ENCODE results near the gene ABAT. TPM values are rescaled to one million over a fixed set of nuclear protein-coding genes. Genes with fewer than 3 reads are reported as not detected.

ABAT gene
- total RNA-seq, 1 experiment from 2014 or later: 6.9 TPM

- Histone ChIP-seq H3K9me3 (ENCODE audit: low read depth, low read length, poor library complexity, severe bottlenecking) (no peaks in the 10 kb centered on the region), H3K27me3 (replicated peaks; ENCODE audit: insufficient read depth, low read depth, low read length, poor library complexity) (no peaks in the 10 kb centered on the region), H3K4me3 (ENCODE audit: low read depth, low read length, poor library complexity, severe bottlenecking) (no peak overlapping the region), H3K27ac (ENCODE audit: low read depth, low read length, poor library complexity, severe bottlenecking) (no peak overlapping the region), H3K4me1 (ENCODE audit: insufficient read depth, low read length, poor library complexity, severe bottlenecking) (no peaks in the 10 kb centered on the region), H3K36me3 (ENCODE audit: insufficient read depth, low read length, poor library complexity, severe bottlenecking) (peaks cover 82% of the 10 kb centered on the region)
- DNase-seq (ENCODE audit: low spot score): no peak
- POLR2A ChIA-PET (ENCODE audit: low non-redundant PET): interaction anchor here (0.6 kb wide), 1 partner anchor 30 kb away, joined by 5 read pairs; no protein-coding TSS in a partner anchor
- intact Hi-C loops (cut with micrococcal nuclease; ENCODE audit: unreplicated experiment): no loop called here
- BruUV-seq (replicated peaks): no TSS peak
- CTCF ChIA-PET: interaction anchor here (0.5 kb wide), 1 partner anchor 80 kb away, joined by 5 read pairs; no protein-coding TSS in a partner anchor
- TF ChIP-seq CTCF (conservative IDR thresholded peaks at IDR 0.05; ENCODE audit: low read depth, low read length) (no peak), EZH2 (IDR thresholded peaks at IDR 0.05; ENCODE audit: borderline replicate concordance, low read depth, low read length, poor library complexity, severe bottlenecking) (no peak)
Observed at GRCh38 chr16:8645831-8646230, 28.6 kb upstream of the ABAT start.

- BruUV-seq (replicated peaks): no TSS peak
- H3K27me3 ChIP-seq (replicated peaks; ENCODE audit: insufficient read depth, low read depth, low read length, poor library complexity): no peaks in the 10 kb centered on the region
- TF ChIP-seq EZH2 (IDR thresholded peaks at IDR 0.05; ENCODE audit: borderline replicate concordance, low read depth, low read length, poor library complexity, severe bottlenecking) (no peak), CTCF (conservative IDR thresholded peaks at IDR 0.05; ENCODE audit: low read depth, low read length) (no peak)
- CTCF ChIA-PET: interaction anchor here (0.5 kb wide), 1 partner anchor 81 kb away, joined by 5 read pairs; no protein-coding TSS in a partner anchor
- no peak overlapping the region for H3K27ac ChIP-seq (ENCODE audit: low read depth, low read length, poor library complexity, severe bottlenecking)
- H3K4me1 ChIP-seq (ENCODE audit: insufficient read depth, low read length, poor library complexity, severe bottlenecking): no peaks in the 10 kb centered on the region
- H3K4me3 ChIP-seq (ENCODE audit: low read depth, low read length, poor library complexity, severe bottlenecking): no peak overlapping the region
- no peaks in the 10 kb centered on the region for H3K9me3 ChIP-seq (ENCODE audit: low read depth, low read length, poor library complexity, severe bottlenecking)
- no peak for DNase-seq (ENCODE audit: low spot score)
- H3K36me3 ChIP-seq (ENCODE audit: insufficient read depth, low read length, poor library complexity, severe bottlenecking): peaks cover 76% of the 10 kb centered on the region
- intact Hi-C loops (cut with micrococcal nuclease; ENCODE audit: unreplicated experiment): no loop called here
- POLR2A ChIA-PET (ENCODE audit: low non-redundant PET): interaction anchor here (0.6 kb wide), 1 partner anchor 29 kb away, joined by 5 read pairs; no protein-coding TSS in a partner anchor
Observed at GRCh38 chr16:8646326-8647053, 27.9 kb upstream of the ABAT start.

GRCh38 chr16:8647721-8648318 lies 26.6 kb upstream of the ABAT start:
- H3K36me3 ChIP-seq (ENCODE audit: insufficient read depth, low read length, poor library complexity, severe bottlenecking): peaks cover 63% of the 10 kb centered on the region
- intact Hi-C loops (cut with micrococcal nuclease; ENCODE audit: unreplicated experiment): no loop called here
- no TSS peak for BruUV-seq (replicated peaks)
- H3K27ac ChIP-seq (ENCODE audit: low read depth, low read length, poor library complexity, severe bottlenecking): no peak overlapping the region
- CTCF ChIA-PET: no interaction called here
- H3K4me1 ChIP-seq (ENCODE audit: insufficient read depth, low read length, poor library complexity, severe bottlenecking): no peaks in the 10 kb centered on the region
- POLR2A ChIA-PET (ENCODE audit: low non-redundant PET): no interaction called here
- no peak for TF ChIP-seq CTCF (conservative IDR thresholded peaks at IDR 0.05; ENCODE audit: low read depth, low read length)
- TF ChIP-seq EZH2 (IDR thresholded peaks at IDR 0.05; ENCODE audit: borderline replicate concordance, low read depth, low read length, poor library complexity, severe bottlenecking): no peak
- no peak overlapping the region for H3K4me3 ChIP-seq (ENCODE audit: low read depth, low read length, poor library complexity, severe bottlenecking)
- H3K9me3 ChIP-seq (ENCODE audit: low read depth, low read length, poor library complexity, severe bottlenecking): no peaks in the 10 kb centered on the region
- H3K27me3 ChIP-seq (replicated peaks; ENCODE audit: insufficient read depth, low read depth, low read length, poor library complexity): no peaks in the 10 kb centered on the region
- no peak for DNase-seq (ENCODE audit: low spot score)
